Stimulated activated naive CD8-positive, alpha-beta T cell treated with anti-CD3 and anti-CD28 coated beads, Interleukin-15, Interleukin-2, amounts not matched to agents 100 ng/mL and 50 ng/mL, for 24 hours (primary cell): ENCODE results near the gene LTB.

Experiments
- H3K27ac Mint-ChIP-seq: one replicate; pipeline ENCODE4 v1.8.0; 2021; ENCODE audit warnings: mild to moderate bottlenecking, mixed read lengths
- H3K27me3 Mint-ChIP-seq: one replicate; pipeline ENCODE4 v1.8.0; 2021; ENCODE audit warnings: mixed read lengths
- H3K36me3 Mint-ChIP-seq: one replicate; pipeline ENCODE4 v1.8.0; 2021; ENCODE audit warnings: low read depth, mixed read lengths
- H3K4me1 Mint-ChIP-seq: one replicate; pipeline ENCODE4 v1.8.0; 2021; ENCODE audit warnings: low read depth, mixed read lengths
- H3K4me3 Mint-ChIP-seq: one replicate; pipeline ENCODE4 v1.8.0; 2021; ENCODE audit warnings: mild to moderate bottlenecking, mixed read lengths
- H3K9me3 Mint-ChIP-seq: one replicate; pipeline ENCODE4 v1.8.0; 2021; ENCODE audit warnings: mixed read lengths

LTB gene

GRCh38 chr6:31585491-31585890 is 3.3 kb upstream of the LTB start:
- H3K36me3 Mint-ChIP-seq = peaks cover 13% of the 10 kb centered on the region
- H3K27me3 Mint-ChIP-seq = no peaks in the 10 kb centered on the region
- peak overlapping the region; percentile 93 for H3K27ac Mint-ChIP-seq
- no peaks in the 10 kb centered on the region for H3K9me3 Mint-ChIP-seq
- peaks cover 78% of the 10 kb centered on the region for H3K4me1 Mint-ChIP-seq
- H3K4me3 Mint-ChIP-seq = peak overlapping the region; percentile 78

- Mint-ChIP-seq H3K36me3 (peaks cover 31% of the 10 kb centered on the region), H3K27ac (peak overlapping the region; percentile 93), H3K27me3 (no peaks in the 10 kb centered on the region), H3K9me3 (no peaks in the 10 kb centered on the region), H3K4me3 (peak overlapping the region; percentile 98), H3K4me1 (peaks cover 84% of the 10 kb centered on the region)
These were observed 592 bp downstream of the LTB start for GRCh38 chr6:31581434-31582229.

GRCh38 chr6:31580807-31581433 is 1.3 kb downstream of the LTB start:
- Mint-ChIP-seq H3K27ac (peak overlapping the region; percentile 97), H3K9me3 (no peaks in the 10 kb centered on the region), H3K4me1 (peaks cover 84% of the 10 kb centered on the region), H3K27me3 (no peaks in the 10 kb centered on the region), H3K36me3 (peaks cover 38% of the 10 kb centered on the region), H3K4me3 (peak overlapping the region; percentile 98)

GRCh38 chr6:31580438-31580740 is 1.8 kb downstream of the LTB start:
- peaks cover 84% of the 10 kb centered on the region for H3K4me1 Mint-ChIP-seq
- no peaks in the 10 kb centered on the region for H3K9me3 Mint-ChIP-seq
- H3K27ac Mint-ChIP-seq = peak overlapping the region; percentile 97
- H3K27me3 Mint-ChIP-seq = no peaks in the 10 kb centered on the region
- peaks cover 43% of the 10 kb centered on the region for H3K36me3 Mint-ChIP-seq
- H3K4me3 Mint-ChIP-seq = peak overlapping the region; percentile 98

- Mint-ChIP-seq H3K27me3 (no peaks in the 10 kb centered on the region), H3K9me3 (no peaks in the 10 kb centered on the region), H3K4me1 (peaks cover 84% of the 10 kb centered on the region), H3K36me3 (peaks cover 45% of the 10 kb centered on the region), H3K27ac (peak overlapping the region; percentile 97), H3K4me3 (peak overlapping the region; percentile 98)
These were observed 2.4 kb downstream of the LTB start for GRCh38 chr6:31579546-31580437.

DNA sequence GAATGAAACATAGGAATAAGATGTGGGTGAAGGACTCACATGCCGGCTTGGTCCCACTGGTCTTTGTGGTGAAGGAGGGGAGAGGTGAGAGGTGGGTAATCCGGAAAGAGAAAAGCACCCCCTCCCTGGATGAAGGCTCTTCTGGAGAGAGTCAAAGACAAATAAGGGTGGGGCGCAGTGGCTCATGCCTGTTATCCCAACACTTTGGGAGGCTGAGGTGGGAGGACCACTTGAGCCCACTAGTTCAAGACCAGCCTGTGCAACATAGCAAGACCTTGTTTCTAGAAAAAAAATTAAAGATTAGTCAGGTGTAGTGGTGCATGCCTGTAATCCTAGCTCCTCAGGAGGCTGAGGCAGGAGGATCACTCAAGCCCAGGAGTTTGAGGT is 3.1 kb downstream of the LTB start:
- H3K27me3 Mint-ChIP-seq = no peaks in the 10 kb centered on the region
- H3K4me1 Mint-ChIP-seq = peaks cover 85% of the 10 kb centered on the region
- H3K4me3 Mint-ChIP-seq = peak overlapping the region; percentile 98
- peak overlapping the region; percentile 97 for H3K27ac Mint-ChIP-seq
- peaks cover 47% of the 10 kb centered on the region for H3K36me3 Mint-ChIP-seq
- H3K9me3 Mint-ChIP-seq = no peaks in the 10 kb centered on the region

- Mint-ChIP-seq H3K9me3 (no peaks in the 10 kb centered on the region), H3K36me3 (peaks cover 54% of the 10 kb centered on the region), H3K4me1 (peaks cover 86% of the 10 kb centered on the region), H3K27ac (peak overlapping the region; percentile 97), H3K27me3 (no peaks in the 10 kb centered on the region), H3K4me3 (peak overlapping the region; percentile 98)
These were observed 3.8 kb downstream of the LTB start for GRCh38 chr6:31578184-31579118.

GRCh38 chr6:31577579-31577966 is 4.7 kb downstream of the LTB start:
- Mint-ChIP-seq H3K4me3 (peak overlapping the region; percentile 98), H3K36me3 (peaks cover 60% of the 10 kb centered on the region), H3K27ac (peak overlapping the region; percentile 100), H3K9me3 (no peaks in the 10 kb centered on the region), H3K27me3 (no peaks in the 10 kb centered on the region), H3K4me1 (peaks cover 88% of the 10 kb centered on the region)

DNA sequence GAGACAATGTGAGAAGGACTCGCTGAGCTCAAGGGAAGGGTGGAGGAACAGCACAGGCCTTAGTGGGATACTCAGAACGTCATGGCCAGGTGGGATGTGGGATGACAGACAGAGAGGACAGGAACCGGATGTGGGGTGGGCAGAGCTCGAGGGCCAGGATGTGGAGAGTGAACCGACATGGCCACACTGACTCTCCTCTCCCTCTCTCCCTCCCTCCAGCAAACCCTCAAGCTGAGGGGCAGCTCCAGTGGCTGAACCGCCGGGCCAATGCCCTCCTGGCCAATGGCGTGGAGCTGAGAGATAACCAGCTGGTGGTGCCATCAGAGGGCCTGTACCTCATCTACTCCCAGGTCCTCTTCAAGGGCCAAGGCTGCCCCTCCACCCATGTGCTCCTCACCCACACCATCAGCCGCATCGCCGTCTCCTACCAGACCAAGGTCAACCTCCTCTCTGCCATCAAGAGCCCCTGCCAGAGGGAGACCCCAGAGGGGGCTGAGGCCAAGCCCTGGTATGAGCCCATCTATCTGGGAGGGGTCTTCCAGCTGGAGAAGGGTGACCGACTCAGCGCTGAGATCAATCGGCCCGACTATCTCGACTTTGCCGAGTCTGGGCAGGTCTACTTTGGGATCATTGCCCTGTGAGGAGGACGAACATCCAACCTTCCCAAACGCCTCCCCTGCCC is 5.2 kb downstream of the LTB start:
- Mint-ChIP-seq H3K4me1 (peaks cover 88% of the 10 kb centered on the region), H3K27ac (peak overlapping the region; percentile 100), H3K36me3 (peaks cover 64% of the 10 kb centered on the region), H3K9me3 (no peaks in the 10 kb centered on the region), H3K4me3 (peak overlapping the region; percentile 98), H3K27me3 (no peaks in the 10 kb centered on the region)

DNA sequence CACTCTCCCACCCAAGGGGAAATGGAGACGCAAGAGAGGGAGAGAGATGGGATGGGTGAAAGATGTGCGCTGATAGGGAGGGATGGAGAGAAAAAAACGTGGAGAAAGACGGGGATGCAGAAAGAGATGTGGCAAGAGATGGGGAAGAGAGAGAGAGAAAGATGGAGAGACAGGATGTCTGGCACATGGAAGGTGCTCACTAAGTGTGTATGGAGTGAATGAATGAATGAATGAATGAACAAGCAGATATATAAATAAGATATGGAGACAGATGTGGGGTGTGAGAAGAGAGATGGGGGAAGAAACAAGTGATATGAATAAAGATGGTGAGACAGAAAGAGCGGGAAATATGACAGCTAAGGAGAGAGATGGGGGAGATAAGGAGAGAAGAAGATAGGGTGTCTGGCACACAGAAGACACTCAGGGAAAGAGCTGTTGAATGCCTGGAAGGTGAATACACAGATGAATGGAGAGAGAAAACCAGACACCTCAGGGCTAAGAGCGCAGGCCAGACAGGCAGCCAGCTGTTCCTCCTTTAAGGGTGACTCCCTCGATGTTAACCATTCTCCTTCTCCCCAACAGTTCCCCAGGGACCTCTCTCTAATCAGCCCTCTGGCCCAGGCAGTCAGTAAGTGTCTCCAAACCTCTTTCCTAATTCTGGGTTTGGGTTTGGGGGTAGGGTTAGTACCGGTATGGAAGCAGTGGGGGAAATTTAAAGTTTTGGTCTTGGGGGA is 6.1 kb downstream of the LTB start:
- H3K9me3 Mint-ChIP-seq = no peaks in the 10 kb centered on the region
- peaks cover 61% of the 10 kb centered on the region for H3K36me3 Mint-ChIP-seq
- peak overlapping the region; percentile 100 for H3K27ac Mint-ChIP-seq
- H3K4me3 Mint-ChIP-seq = peak overlapping the region; percentile 98
- H3K4me1 Mint-ChIP-seq = peaks cover 92% of the 10 kb centered on the region
- H3K27me3 Mint-ChIP-seq = no peaks in the 10 kb centered on the region

DNA sequence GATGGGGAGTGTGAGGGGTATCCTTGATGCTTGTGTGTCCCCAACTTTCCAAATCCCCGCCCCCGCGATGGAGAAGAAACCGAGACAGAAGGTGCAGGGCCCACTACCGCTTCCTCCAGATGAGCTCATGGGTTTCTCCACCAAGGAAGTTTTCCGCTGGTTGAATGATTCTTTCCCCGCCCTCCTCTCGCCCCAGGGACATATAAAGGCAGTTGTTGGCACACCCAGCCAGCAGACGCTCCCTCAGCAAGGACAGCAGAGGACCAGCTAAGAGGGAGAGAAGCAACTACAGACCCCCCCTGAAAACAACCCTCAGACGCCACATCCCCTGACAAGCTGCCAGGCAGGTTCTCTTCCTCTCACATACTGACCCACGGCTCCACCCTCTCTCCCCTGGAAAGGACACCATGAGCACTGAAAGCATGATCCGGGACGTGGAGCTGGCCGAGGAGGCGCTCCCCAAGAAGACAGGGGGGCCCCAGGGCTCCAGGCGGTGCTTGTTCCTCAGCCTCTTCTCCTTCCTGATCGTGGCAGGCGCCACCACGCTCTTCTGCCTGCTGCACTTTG is 6.8 kb downstream of the LTB start, which contains the start of gene TNF:
Gene TNF, plus strand, starts transcription at position 231 of the 567 bp plus-strand sequence. Its CDS starts 177 bp downstream, at position 408.
- H3K36me3 Mint-ChIP-seq = peaks cover 56% of the 10 kb centered on the region
- no peaks in the 10 kb centered on the region for H3K27me3 Mint-ChIP-seq
- peak within 1 kb of the TSS; percentile 98 for H3K4me3 Mint-ChIP-seq
- peaks cover 97% of the 10 kb centered on the region for H3K4me1 Mint-ChIP-seq
- no peaks in the 10 kb centered on the region for H3K9me3 Mint-ChIP-seq
- peak within 1 kb of the TSS; percentile 100 for H3K27ac Mint-ChIP-seq

DNA sequence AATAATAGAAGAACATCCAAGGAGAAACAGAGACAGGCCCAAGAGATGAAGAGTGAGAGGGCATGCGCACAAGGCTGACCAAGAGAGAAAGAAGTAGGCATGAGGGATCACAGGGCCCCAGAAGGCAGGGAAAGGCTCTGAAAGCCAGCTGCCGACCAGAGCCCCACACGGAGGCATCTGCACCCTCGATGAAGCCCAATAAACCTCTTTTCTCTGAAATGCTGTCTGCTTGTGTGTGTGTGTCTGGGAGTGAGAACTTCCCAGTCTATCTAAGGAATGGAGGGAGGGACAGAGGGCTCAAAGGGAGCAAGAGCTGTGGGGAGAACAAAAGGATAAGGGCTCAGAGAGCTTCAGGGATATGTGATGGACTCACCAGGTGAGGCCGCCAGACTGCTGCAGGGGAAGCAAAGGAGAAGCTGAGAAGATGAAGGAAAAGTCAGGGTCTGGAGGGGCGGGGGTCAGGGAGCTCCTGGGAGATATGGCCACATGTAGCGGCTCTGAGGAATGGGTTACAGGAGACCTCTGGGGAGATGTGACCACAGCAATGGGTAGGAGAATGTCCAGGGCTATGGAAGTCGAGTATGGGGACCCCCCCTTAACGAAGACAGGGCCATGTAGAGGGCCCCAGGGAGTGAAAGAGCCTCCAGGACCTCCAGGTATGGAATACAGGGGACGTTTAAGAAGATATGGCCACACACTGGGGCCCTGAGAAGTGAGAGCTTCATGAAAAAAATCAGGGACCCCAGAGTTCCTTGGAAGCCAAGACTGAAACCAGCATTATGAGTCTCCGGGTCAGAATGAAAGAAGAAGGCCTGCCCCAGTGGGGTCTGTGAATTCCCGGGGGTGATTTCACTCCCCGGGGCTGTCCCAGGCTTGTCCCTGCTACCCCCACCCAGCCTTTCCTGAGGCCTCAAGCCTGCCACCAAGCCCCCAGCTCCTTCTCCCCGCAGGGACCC is 7.8 kb downstream of the LTB start:
- Mint-ChIP-seq H3K4me3 (peak overlapping the region; percentile 98), H3K27ac (peak overlapping the region; percentile 100), H3K4me1 (peaks cover 97% of the 10 kb centered on the region), H3K27me3 (no peaks in the 10 kb centered on the region), H3K9me3 (no peaks in the 10 kb centered on the region), H3K36me3 (peaks cover 54% of the 10 kb centered on the region)
